HG03060 (cell line): ENCODE data around the gene ZBTB5.
A peak's percentile ranks its signal among the peaks of the same experiment; 100 is the strongest.
"Not testable (repeated sequence)": the region's sequence is repeated elsewhere in the genome, so short reads cannot be mapped to it uniquely, and the experiment has no call there.

Source experiments
- ATAC-seq: cut with Tn5 transposase; IDR thresholded peaks from one replicate; pipeline ENCODE4 v1.9.1; 2021; ENCODE audit warnings: low read depth, moderate number of reproducible peaks; ENCODE audit not compliant: unreplicated experiment

Gene ZBTB5

GRCh38 chr9:37426846-37427245, 38.4 kb downstream of the ZBTB5 start:
- no peak for ATAC-seq

DNA sequence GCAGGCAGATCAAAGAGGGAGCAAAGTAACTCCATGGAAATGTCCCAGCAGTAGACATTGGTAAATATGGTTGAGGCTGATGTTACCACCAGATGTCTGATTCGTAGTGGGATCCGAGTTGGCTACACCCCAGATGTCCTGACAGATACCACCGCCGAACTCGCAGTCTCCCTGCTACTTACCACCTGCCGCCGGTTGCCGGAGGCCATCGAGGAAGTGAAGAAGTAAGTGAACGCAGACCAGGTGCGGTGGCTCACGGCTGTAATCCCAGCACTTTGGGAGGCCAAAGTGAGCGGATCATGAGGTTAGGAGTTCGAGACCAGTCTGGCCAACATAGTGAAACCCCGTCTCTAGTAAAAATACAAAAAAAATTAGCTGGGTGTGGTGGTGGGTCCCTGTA, 38.8 kb downstream of the ZBTB5 start:
- ATAC-seq: not testable (repeated sequence)

DNA sequence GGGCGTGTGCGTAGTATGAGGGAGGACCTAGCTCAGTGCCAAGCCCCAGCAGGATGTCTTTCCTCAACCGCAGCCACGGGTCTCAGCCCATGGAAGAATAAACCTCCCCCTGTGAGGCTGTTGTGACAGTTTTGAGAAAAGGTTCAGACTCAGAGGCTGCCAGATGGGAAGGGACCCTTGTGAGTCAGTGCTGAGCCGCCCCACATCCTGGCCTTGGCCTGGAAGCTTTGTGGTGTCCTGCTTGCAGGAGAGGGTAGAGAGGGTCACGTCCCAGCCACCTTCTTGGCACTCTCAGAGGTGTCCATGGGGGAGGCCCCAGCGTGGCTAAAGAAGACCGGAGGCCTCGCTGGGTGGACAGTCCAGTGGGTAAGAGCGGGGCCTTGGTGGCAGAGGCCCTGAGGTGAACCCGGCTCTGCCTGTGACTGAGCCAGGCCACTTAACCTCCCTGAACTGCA, 39.9 kb downstream of the ZBTB5 start:
- ATAC-seq: no peak

DNA sequence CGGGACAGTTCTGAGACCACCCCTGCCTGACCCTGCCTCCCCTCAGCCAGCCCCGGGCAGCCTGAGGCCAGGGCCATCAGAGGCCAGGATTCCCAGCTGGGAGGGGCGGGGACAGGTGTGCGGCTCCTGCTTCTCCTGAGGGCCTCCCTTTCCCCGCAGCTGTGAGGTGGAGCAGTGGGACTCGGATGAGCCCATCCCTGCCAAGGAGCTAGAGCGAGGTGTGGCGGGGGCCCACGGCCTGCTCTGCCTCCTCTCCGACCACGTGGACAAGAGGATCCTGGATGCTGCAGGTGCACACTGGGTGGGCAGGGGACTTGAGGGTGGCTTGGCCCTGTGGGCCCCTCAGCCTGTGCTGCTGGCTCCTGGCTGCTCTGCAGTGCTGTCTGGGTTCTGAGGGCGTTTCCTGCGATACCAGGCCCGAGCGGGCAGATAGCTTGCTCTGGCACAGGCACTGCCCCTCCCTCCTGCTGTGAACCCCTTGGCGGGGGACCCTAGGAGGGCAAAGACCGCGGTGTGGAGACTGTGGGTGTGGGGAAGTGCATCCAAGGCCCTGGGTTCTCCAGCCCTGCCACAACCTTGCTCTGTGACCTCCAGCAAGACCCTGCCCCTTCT, 40.5 kb downstream of the ZBTB5 start:
- ATAC-seq: no peak

DNA sequence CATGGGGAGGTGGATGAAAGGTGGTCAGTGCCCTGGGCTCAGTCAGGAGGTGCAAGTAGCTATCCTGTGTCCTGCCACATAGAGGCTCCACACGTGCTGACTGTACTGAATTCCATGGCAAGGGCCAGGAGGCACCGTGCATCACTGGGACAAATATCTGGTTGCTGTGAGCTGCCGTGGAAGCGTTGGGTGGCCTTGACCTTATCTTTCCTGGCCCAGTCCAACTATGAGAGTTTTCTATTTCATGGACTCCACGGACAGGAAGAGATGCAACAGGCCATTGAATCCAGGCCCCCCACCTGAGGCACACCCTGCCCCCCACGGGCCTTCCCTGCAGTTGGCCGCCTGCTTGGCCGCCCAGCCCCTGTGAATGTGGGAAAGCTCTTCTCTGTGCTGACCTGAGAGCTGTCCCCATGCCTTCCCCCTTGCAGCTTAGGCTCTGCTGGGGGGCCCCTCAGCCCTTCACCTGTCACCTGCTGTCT, 41.0 kb downstream of the ZBTB5 start:
- no peak for ATAC-seq

DNA sequence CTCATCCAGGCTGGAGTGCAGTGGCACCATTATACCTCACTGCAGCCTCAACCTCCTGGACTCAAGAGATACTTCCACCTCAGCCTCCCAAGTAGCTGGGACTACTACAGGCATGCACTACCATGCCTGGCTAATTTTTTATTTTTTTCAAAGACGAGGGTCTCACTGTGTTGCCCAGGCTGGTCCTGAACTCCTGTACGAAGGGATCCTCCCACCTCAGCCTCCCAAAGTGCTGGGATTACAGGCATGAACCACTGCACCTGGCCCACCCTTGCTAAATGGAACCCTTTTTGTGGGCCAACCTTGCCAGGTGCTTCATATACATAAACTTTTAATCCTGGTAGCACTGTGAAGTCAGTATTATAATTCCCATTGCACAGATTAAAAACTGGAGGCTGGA, 41.7 kb downstream of the ZBTB5 start:
- no peak for ATAC-seq

GRCh38 chr9:37422289-37423104, 42.8 kb downstream of the ZBTB5 start, which contains the start of gene GRHPR:
TSS of gene GRHPR (plus strand) at chr9:37422696. CDS start at chr9:37422751, 55 bp downstream.
- peak; percentile 71 for ATAC-seq

DNA sequence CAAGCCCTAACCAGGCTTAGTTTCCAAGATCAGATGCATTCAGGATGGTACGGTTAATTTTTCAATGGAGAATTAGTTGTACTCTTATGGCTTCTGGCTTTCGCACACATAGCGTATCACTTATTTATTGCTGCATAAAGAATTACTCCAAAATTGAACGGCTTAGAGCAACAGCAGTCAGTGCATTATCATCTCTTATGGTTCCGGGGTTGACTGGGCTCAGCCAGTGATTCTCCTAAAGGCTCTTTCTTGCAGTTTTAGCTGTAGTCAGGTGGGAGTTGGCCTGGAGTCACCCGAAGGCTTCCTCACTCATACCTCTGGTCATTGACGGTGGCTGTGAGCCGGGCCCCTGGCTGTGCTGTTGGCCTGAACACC, 43.3 kb downstream of the ZBTB5 start:
- ATAC-seq: no peak

- no peak for ATAC-seq
Observed at GRCh38 chr9:37420271-37421215, 44.7 kb downstream of the ZBTB5 start.

- no peak for ATAC-seq
Observed at GRCh38 chr9:37419204-37419603, 46.0 kb downstream of the ZBTB5 start.

DNA sequence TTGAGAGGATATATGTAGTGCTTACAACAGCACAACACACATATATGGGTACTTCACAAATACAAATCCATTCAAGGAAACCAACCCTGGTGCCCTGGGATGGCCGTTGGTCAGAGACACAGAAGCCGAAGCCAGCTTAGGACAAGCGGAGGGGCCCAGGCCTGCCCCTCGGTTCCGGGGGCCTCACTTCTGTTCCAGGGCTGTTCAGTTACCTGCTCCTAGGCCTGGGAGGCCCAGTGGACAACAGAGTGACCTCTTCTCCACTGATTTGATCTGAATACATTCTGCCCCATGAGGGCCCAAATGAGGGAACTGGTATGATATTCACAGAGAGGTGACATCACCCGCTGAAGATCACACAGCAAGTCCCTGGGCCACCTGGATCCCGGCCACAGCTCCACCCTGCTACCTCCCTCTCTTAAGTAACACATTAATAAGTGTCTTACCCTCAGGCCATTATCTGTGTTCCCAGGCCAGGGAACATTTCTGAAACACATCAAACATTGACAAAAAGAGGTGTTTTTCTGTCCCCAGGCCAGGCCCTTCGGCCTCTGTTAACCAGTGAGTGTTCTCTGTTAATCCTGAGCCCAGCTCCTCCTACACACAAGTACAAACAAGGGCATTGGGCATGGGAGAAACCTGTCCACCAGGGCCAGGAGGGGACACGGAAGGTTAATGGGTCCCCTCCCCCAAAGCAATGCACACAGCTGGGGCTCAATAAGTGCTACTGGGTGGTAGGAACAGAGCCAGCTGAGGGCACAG, 47.2 kb downstream of the ZBTB5 start:
- ATAC-seq: no peak

GRCh38 chr9:37417252-37417803, 47.9 kb downstream of the ZBTB5 start:
- ATAC-seq: no peak

GRCh38 chr9:37415011-37415719, 50.1 kb downstream of the ZBTB5 start:
- no peak for ATAC-seq

DNA sequence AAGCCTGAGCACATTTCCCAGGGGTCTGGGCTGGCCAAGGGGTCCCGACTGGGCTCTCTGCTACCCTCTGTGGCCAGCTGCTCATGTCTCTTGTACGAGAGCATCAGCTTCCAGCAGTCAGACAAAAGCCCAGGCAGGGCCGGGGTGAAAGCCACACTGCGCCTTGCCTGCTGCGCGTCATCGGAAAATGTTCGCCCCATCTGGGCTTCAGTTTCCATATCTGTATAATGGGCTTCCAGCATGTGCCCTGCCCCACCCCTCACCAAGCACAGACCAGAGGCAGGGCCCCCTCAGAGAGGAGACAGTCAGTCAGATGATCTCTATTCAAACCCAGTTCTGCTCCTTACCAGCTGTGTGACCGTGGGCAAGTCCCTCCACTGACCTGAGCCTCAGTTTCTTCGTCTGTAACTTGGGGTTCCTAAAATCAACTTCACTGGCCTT, 50.7 kb downstream of the ZBTB5 start:
- ATAC-seq: no peak

- ATAC-seq: no peak
Observed at GRCh38 chr9:37413311-37413710, 51.9 kb downstream of the ZBTB5 start.

- no peak for ATAC-seq
Observed at GRCh38 chr9:37412431-37413151, 52.7 kb downstream of the ZBTB5 start.

- no peak for ATAC-seq
Observed at GRCh38 chr9:37410969-37411785, 54.1 kb downstream of the ZBTB5 start.
